Measurements from ENCODE around the gene DHX16. TPM values are rescaled to one million over a fixed set of nuclear protein-coding genes. Genes with fewer than 3 reads are reported as not detected.

The DHX16 gene
- total and polyA plus RNA-seq, 2 experiments from 2014 or later: 16.0 to 31.3 TPM

DNA sequence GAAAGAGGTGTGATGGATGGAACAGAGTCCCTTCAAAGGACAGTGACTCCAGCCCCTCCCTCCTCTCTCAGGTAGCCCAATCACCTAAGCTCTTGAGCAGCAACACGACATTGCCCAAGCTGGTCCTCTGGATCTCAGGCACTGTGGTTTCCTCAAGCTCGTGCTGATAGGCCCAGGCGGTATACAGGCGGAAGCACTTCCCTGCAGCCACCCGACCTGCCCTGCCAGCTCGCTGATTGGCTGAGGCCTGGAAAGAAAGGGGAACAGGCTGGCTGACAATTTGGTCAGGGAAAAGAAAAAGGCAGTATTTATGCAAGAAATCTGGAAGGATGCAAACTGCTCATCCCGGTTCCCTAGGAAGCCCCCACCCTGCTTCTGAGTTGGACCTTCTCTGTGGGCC lies 16.3 kb downstream of the DHX16 start:
- Mint-ChIP-seq H3K27me3 (ENCODE audit: insufficient read depth, low read depth, poor library complexity) (peaks cover 9% of the 10 kb centered on the region), H3K36me3 (ENCODE audit: low read depth) (peaks cover 79% of the 10 kb centered on the region), H3K9me3 (no peaks in the 10 kb centered on the region), H3K4me1 (no peaks in the 10 kb centered on the region), H3K4me3 (no peak overlapping the region), H3K27ac (no peak overlapping the region)
- H3K79me2 ChIP-seq (replicated peaks; ENCODE audit: insufficient read depth): no peaks in the 10 kb centered on the region
- no peak overlapping the region for H3K27ac ChIP-seq (ENCODE audit: low read depth)
- H3K9me2 ChIP-seq (ENCODE audit: insufficient read depth): no peaks in the 10 kb centered on the region
- no peak overlapping the region for H2AFZ ChIP-seq
- ATAC-seq (no peak), DNase-seq (ENCODE audit: low spot score) (no peak)
- H3K4me1 ChIP-seq (ENCODE audit: insufficient read depth): no peaks in the 10 kb centered on the region
- peaks cover 25% of the 10 kb centered on the region for H3K36me3 ChIP-seq (ENCODE audit: insufficient read depth)
- no peaks in the 10 kb centered on the region for H3K27me3 ChIP-seq (ENCODE audit: insufficient read depth)
- TF ChIP-seq, protein P1, sequence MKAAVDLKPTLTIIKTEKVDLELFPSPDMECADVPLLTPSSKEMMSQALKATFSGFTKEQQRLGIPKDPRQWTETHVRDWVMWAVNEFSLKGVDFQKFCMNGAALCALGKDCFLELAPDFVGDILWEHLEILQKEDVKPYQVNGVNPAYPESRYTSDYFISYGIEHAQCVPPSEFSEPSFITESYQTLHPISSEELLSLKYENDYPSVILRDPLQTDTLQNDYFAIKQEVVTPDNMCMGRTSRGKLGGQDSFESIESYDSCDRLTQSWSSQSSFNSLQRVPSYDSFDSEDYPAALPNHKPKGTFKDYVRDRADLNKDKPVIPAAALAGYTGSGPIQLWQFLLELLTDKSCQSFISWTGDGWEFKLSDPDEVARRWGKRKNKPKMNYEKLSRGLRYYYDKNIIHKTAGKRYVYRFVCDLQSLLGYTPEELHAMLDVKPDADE (IDR thresholded peaks at IDR 0.05): no peak
- TF ChIP-seq ZNF114 (CRISPR knock-in tag; IDR thresholded peaks at IDR 0.05): no peak
- TF ChIP-seq STAT1 (IDR thresholded peaks at IDR 0.05; ENCODE audit: unreplicated experiment): no peak
- TF ChIP-seq, protein P2, sequence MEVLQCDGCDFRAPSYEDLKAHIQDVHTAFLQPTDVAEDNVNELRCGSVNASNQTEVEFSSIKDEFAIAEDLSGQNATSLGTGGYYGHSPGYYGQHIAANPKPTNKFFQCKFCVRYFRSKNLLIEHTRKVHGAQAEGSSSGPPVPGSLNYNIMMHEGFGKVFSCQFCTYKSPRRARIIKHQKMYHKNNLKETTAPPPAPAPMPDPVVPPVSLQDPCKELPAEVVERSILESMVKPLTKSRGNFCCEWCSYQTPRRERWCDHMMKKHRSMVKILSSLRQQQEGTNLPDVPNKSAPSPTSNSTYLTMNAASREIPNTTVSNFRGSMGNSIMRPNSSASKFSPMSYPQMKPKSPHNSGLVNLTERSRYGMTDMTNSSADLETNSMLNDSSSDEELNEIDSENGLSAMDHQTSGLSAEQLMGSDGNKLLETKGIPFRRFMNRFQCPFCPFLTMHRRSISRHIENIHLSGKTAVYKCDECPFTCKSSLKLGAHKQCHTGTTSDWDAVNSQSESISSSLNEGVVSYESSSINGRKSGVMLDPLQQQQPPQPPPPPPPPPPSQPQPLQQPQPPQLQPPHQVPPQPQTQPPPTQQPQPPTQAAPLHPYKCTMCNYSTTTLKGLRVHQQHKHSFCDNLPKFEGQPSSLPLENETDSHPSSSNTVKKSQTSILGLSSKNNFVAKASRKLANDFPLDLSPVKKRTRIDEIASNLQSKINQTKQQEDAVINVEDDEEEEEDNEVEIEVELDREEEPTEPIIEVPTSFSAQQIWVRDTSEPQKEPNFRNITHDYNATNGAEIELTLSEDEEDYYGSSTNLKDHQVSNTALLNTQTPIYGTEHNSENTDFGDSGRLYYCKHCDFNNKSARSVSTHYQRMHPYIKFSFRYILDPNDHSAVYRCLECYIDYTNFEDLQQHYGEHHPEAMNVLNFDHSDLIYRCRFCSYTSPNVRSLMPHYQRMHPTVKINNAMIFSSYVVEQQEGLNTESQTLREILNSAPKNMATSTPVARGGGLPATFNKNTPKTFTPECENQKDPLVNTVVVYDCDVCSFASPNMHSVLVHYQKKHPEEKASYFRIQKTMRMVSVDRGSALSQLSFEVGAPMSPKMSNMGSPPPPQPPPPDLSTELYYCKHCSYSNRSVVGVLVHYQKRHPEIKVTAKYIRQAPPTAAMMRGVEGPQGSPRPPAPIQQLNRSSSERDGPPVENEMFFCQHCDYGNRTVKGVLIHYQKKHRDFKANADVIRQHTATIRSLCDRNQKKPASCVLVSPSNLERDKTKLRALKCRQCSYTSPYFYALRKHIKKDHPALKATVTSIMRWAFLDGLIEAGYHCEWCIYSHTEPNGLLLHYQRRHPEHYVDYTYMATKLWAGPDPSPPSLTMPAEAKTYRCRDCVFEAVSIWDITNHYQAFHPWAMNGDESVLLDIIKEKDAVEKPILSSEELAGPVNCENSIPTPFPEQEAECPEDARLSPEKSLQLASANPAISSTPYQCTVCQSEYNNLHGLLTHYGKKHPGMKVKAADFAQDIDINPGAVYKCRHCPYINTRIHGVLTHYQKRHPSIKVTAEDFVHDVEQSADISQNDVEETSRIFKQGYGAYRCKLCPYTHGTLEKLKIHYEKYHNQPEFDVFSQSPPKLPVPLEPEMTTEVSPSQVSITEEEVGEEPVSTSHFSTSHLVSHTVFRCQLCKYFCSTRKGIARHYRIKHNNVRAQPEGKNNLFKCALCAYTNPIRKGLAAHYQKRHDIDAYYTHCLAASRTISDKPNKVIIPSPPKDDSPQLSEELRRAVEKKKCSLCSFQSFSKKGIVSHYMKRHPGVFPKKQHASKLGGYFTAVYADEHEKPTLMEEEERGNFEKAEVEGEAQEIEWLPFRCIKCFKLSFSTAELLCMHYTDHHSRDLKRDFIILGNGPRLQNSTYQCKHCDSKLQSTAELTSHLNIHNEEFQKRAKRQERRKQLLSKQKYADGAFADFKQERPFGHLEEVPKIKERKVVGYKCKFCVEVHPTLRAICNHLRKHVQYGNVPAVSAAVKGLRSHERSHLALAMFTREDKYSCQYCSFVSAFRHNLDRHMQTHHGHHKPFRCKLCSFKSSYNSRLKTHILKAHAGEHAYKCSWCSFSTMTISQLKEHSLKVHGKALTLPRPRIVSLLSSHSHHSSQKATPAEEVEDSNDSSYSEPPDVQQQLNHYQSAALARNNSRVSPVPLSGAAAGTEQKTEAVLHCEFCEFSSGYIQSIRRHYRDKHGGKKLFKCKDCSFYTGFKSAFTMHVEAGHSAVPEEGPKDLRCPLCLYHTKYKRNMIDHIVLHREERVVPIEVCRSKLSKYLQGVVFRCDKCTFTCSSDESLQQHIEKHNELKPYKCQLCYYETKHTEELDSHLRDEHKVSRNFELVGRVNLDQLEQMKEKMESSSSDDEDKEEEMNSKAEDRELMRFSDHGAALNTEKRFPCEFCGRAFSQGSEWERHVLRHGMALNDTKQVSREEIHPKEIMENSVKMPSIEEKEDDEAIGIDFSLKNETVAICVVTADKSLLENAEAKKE (CRISPR knock-in tag; IDR thresholded peaks at IDR 0.05): no peak
- TF ChIP-seq, protein P3, sequence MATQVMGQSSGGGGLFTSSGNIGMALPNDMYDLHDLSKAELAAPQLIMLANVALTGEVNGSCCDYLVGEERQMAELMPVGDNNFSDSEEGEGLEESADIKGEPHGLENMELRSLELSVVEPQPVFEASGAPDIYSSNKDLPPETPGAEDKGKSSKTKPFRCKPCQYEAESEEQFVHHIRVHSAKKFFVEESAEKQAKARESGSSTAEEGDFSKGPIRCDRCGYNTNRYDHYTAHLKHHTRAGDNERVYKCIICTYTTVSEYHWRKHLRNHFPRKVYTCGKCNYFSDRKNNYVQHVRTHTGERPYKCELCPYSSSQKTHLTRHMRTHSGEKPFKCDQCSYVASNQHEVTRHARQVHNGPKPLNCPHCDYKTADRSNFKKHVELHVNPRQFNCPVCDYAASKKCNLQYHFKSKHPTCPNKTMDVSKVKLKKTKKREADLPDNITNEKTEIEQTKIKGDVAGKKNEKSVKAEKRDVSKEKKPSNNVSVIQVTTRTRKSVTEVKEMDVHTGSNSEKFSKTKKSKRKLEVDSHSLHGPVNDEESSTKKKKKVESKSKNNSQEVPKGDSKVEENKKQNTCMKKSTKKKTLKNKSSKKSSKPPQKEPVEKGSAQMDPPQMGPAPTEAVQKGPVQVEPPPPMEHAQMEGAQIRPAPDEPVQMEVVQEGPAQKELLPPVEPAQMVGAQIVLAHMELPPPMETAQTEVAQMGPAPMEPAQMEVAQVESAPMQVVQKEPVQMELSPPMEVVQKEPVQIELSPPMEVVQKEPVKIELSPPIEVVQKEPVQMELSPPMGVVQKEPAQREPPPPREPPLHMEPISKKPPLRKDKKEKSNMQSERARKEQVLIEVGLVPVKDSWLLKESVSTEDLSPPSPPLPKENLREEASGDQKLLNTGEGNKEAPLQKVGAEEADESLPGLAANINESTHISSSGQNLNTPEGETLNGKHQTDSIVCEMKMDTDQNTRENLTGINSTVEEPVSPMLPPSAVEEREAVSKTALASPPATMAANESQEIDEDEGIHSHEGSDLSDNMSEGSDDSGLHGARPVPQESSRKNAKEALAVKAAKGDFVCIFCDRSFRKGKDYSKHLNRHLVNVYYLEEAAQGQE (IDR thresholded peaks at IDR 0.05; ENCODE audit: unreplicated experiment): no peak
- no peak for TF ChIP-seq CREB1 (CRISPR knock-in tag; IDR thresholded peaks at IDR 0.05; ENCODE audit: low read depth)
- no peak for TF ChIP-seq EZH2phosphoT487 (IDR thresholded peaks at IDR 0.05; ENCODE audit: unreplicated experiment)
- TF ChIP-seq, protein P4, sequence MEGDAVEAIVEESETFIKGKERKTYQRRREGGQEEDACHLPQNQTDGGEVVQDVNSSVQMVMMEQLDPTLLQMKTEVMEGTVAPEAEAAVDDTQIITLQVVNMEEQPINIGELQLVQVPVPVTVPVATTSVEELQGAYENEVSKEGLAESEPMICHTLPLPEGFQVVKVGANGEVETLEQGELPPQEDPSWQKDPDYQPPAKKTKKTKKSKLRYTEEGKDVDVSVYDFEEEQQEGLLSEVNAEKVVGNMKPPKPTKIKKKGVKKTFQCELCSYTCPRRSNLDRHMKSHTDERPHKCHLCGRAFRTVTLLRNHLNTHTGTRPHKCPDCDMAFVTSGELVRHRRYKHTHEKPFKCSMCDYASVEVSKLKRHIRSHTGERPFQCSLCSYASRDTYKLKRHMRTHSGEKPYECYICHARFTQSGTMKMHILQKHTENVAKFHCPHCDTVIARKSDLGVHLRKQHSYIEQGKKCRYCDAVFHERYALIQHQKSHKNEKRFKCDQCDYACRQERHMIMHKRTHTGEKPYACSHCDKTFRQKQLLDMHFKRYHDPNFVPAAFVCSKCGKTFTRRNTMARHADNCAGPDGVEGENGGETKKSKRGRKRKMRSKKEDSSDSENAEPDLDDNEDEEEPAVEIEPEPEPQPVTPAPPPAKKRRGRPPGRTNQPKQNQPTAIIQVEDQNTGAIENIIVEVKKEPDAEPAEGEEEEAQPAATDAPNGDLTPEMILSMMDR (conservative IDR thresholded peaks at IDR 0.05; ENCODE audit: low read depth in 2 of 2): no peak
- TF ChIP-seq JUNB (IDR thresholded peaks at IDR 0.05; ENCODE audit: unreplicated experiment): no peak
- TF ChIP-seq POLR2AphosphoS5 (IDR thresholded peaks at IDR 0.05; ENCODE audit: low read depth): no peak
- TF ChIP-seq EZH2 (IDR thresholded peaks at IDR 0.05; ENCODE audit: low read depth, unreplicated experiment): no peak
- no peak for TF ChIP-seq NANOG (IDR thresholded peaks at IDR 0.05; ENCODE audit: borderline replicate concordance)
- no peak for TF ChIP-seq ZNF331 (CRISPR knock-in tag; IDR thresholded peaks at IDR 0.05; ENCODE audit: low read depth)
- no peak overlapping the region for H3K4me2 ChIP-seq
- H4K20me1 ChIP-seq (replicated peaks; ENCODE audit: insufficient read depth): peaks cover 6% of the 10 kb centered on the region; the same call in 1 of the 2 replicates
- H3F3A ChIP-seq (replicated peaks; ENCODE audit: low read depth): peaks cover 7% of the 10 kb centered on the region; the same call in 1 of the 2 replicates
- H3K4me3 ChIP-seq: no peak overlapping the region

Data from GM23338 (cell line).